ENCODE measurements around the gene CLMN. TPM values are rescaled to one million over a fixed set of nuclear protein-coding genes. Genes with fewer than 3 reads are reported as not detected.

The CLMN gene
- total RNA-seq, 4 donors from 2014 or later = 6.5 to 10.0 (median 7.9) TPM

- intact Hi-C loops (cut with DNase I) = no loop called here
- H3K4me1 ChIP-seq = peaks cover 52 to 59% (median 54%) of the 10 kb centered on the region in 4 donors
- TF ChIP-seq EP300 (IDR thresholded peaks at IDR 0.05) = peak; percentile 29
- peak; percentile 67 to 74 for TF ChIP-seq POLR2AphosphoS5 (IDR thresholded peaks at IDR 0.05)
- TF ChIP-seq POLR2A (IDR thresholded peaks at IDR 0.05; ENCODE audit: low read depth) = no peak
- H3K4me3 ChIP-seq = peak overlapping the region in 2 of 4 donors; percentile 11 to 15
- WGBS = 85% methylated on average over 12 of the region's 12 CpGs
- peak overlapping the region; percentile 47 to 71 (median 62) for H3K27ac ChIP-seq (replicated peaks in 1 of 4)
- H3K27me3 ChIP-seq = no peaks in the 10 kb centered on the region
- peak; percentile 93 for DNase-seq (ENCODE audit: extremely low spot score)
- H3K9me3 ChIP-seq = no peaks in the 10 kb centered on the region
- peaks cover 0 to 6% (median 0%) of the 10 kb centered on the region in 4 donors for H3K36me3 ChIP-seq
Measured at GRCh38 chr14:95185033-95185766, 134.5 kb downstream of the CLMN start.

GRCh38 chr14:95184413-95184790, 135.3 kb downstream of the CLMN start:
- Histone ChIP-seq H3K27ac (replicated peaks in 1 of 4) (peak overlapping the region; percentile 47 to 71 (median 62)), H3K27me3 (no peaks in the 10 kb centered on the region), H3K4me3 (no peak overlapping the region), H3K36me3 (peaks cover 0 to 9% (median 0%) of the 10 kb centered on the region in 4 donors), H3K4me1 (peaks cover 44 to 53% (median 46%) of the 10 kb centered on the region in 4 donors), H3K9me3 (no peaks in the 10 kb centered on the region)
- WGBS = 29% methylated on average over 2 of the region's 2 CpGs
- no peak for TF ChIP-seq POLR2A (IDR thresholded peaks at IDR 0.05; ENCODE audit: low read depth)
- no peak for TF ChIP-seq EP300 (IDR thresholded peaks at IDR 0.05)
- TF ChIP-seq POLR2AphosphoS5 (IDR thresholded peaks at IDR 0.05) = no peak
- TF ChIP-seq CTCF (IDR thresholded peaks at IDR 0.05) = no peak
- intact Hi-C loops (cut with DNase I) = no loop called here
- DNase-seq (ENCODE audit: extremely low spot score) = no peak

GRCh38 chr14:95183532-95184412, 135.9 kb downstream of the CLMN start:
- H3K27me3 ChIP-seq = no peaks in the 10 kb centered on the region

GRCh38 chr14:95183082-95183481, 136.6 kb downstream of the CLMN start:
- WGBS = 93% methylated on average over 1 of the region's 1 CpG
- peak overlapping the region; percentile 36 to 71 (median 62) for H3K27ac ChIP-seq (replicated peaks in 1 of 4)
- no peak overlapping the region for H3K4me3 ChIP-seq
- peaks cover 38 to 48% (median 39%) of the 10 kb centered on the region in 4 donors for H3K4me1 ChIP-seq
- no peaks in the 10 kb centered on the region for H3K9me3 ChIP-seq
- DNase-seq (ENCODE audit: extremely low spot score) = no peak
- peaks cover 0 to 9% (median 0%) of the 10 kb centered on the region in 4 donors for H3K36me3 ChIP-seq
- intact Hi-C loops (cut with DNase I) = no loop called here
- no peak for TF ChIP-seq CTCF (IDR thresholded peaks at IDR 0.05)
- no peak for TF ChIP-seq POLR2A (IDR thresholded peaks at IDR 0.05; ENCODE audit: low read depth)
- TF ChIP-seq EP300 (IDR thresholded peaks at IDR 0.05) = no peak
- no peak for TF ChIP-seq POLR2AphosphoS5 (IDR thresholded peaks at IDR 0.05)
- no peaks in the 10 kb centered on the region for H3K27me3 ChIP-seq

More at GRCh38 chr14:95183532-95184412, 135.9 kb downstream of the CLMN start:
- WGBS = 72% methylated on average over 6 of the region's 6 CpGs
- Histone ChIP-seq H3K9me3 (no peaks in the 10 kb centered on the region), H3K27ac (replicated peaks in 1 of 4) (peak overlapping the region; percentile 47 to 71 (median 62)), H3K4me1 (peaks cover 39 to 48% (median 40%) of the 10 kb centered on the region in 4 donors), H3K36me3 (peaks cover 0 to 9% (median 0%) of the 10 kb centered on the region in 4 donors), H3K4me3 (no peak overlapping the region)
- no peak for DNase-seq (ENCODE audit: extremely low spot score)
- intact Hi-C loops (cut with DNase I) = no loop called here
- TF ChIP-seq POLR2AphosphoS5 (IDR thresholded peaks at IDR 0.05) (no peak), POLR2A (IDR thresholded peaks at IDR 0.05; ENCODE audit: low read depth) (no peak), EP300 (IDR thresholded peaks at IDR 0.05) (no peak), CTCF (IDR thresholded peaks at IDR 0.05) (no peak)

GRCh38 chr14:95182379-95182778, 137.3 kb downstream of the CLMN start:
- no peak for DNase-seq (ENCODE audit: extremely low spot score)
- WGBS = 75% methylated on average over 8 of the region's 8 CpGs
- Histone ChIP-seq H3K27ac (replicated peaks in 1 of 4) (peak overlapping the region in 3 of 4 donors; percentile 36 to 71 (median 66)), H3K4me1 (peaks cover 38 to 48% (median 39%) of the 10 kb centered on the region in 4 donors), H3K4me3 (no peak overlapping the region), H3K9me3 (no peaks in the 10 kb centered on the region), H3K27me3 (no peaks in the 10 kb centered on the region), H3K36me3 (peaks cover 0 to 9% (median 0%) of the 10 kb centered on the region in 4 donors)
- no peak for TF ChIP-seq EP300 (IDR thresholded peaks at IDR 0.05)
- intact Hi-C loops (cut with DNase I) = no loop called here

All from esophagus muscularis mucosa (tissue), 4 donors.